IMR-90 (cell line): ENCODE measurements around the gene PRICKLE2. TPM values are rescaled to one million over a fixed set of nuclear protein-coding genes. Genes with fewer than 3 reads are reported as not detected.

ENCODE experiments used
- ATAC-seq: fragments of 200-7000 bp; cut with Tn5 transposase; 2 replicates; pipeline ENCODE4 v1.9.1; 2020; ENCODE audit warnings: low read depth, mild to moderate bottlenecking, moderate library complexity
- BruUV-seq: library from RNA; stranded (reverse); fragments of 400-500 nt; replicated peaks from 2 replicates; lab custom pipeline; 2021; lab: Mats Ljungman, UMichigan
- CTCF ChIA-PET: fragments of 300-600 bp; formaldehyde crosslinking; extraction: SDS; loops from one replicate; lab custom pipeline; 2021; ENCODE audit warnings: antibody characterized with exemption; lab: Yijun Ruan, JAX
- POLR2A ChIA-PET: fragments of 300-600 bp; sonication (Branson Sonifier 250); formaldehyde crosslinking; loops from one replicate; lab custom pipeline; 2022; ENCODE audit warnings: antibody characterized with exemption; ENCODE audit not compliant: unreplicated experiment; lab: Charles Lee
- DNase-seq: peaks from one replicate; pipeline ENCODE4 v3.0.0; 2013
- H2AFZ ChIP-seq: replicated peaks from 2 replicates; pipeline ENCODE3; 2013; ENCODE audit warnings: low read length, mild to moderate bottlenecking; ENCODE audit not compliant: poor library complexity
- H2AK5ac ChIP-seq: 2 replicates; pipeline ENCODE4 v1.6.1; 2013; ENCODE audit warnings: low read depth, low read length, inconsistent platforms
- H2AK9ac ChIP-seq: replicated peaks from 2 replicates; pipeline ENCODE3; 2013; ENCODE audit warnings: mild to moderate bottlenecking, low read depth, low read length, moderate library complexity; ENCODE audit not compliant: poor library complexity
- H2BK120ac ChIP-seq: 2 replicates; pipeline ENCODE4 v1.6.1; 2013; ENCODE audit warnings: low read depth, low read length, inconsistent platforms
- H2BK15ac ChIP-seq: 3 replicates; pipeline ENCODE4 v1.6.1; 2013; ENCODE audit warnings: low read depth, low read length, inconsistent platforms
- H2BK20ac ChIP-seq: 2 replicates; pipeline ENCODE4 v1.6.1; 2013; ENCODE audit warnings: low read depth, mild to moderate bottlenecking, inconsistent platforms, low read length, moderate library complexity
- H2BK5ac ChIP-seq: 2 replicates; pipeline ENCODE4 v1.6.1; 2013; ENCODE audit warnings: mild to moderate bottlenecking, low read depth, low read length, inconsistent platforms; ENCODE audit not compliant: poor library complexity, severe bottlenecking
- H3K14ac ChIP-seq: replicated peaks from 2 replicates; pipeline ENCODE4 v1.6.1; 2013; ENCODE audit warnings: low read depth, low read length, inconsistent platforms
- H3K18ac ChIP-seq: 2 replicates; pipeline ENCODE4 v1.6.1; 2013; ENCODE audit warnings: low read depth, low read length, control low read depth
- H3K23ac ChIP-seq: 2 replicates; pipeline ENCODE4 v1.6.1; 2013; ENCODE audit warnings: low read depth, low read length, inconsistent platforms
- H3K27ac ChIP-seq: 2 replicates; pipeline ENCODE4 v1.5.1; 2013; ENCODE audit warnings: mild to moderate bottlenecking, control low read depth, low read length; ENCODE audit not compliant: insufficient read depth
- H3K27me3 ChIP-seq: 2 replicates; pipeline ENCODE4 v1.6.1; 2013; ENCODE audit warnings: low read length; ENCODE audit not compliant: control insufficient read depth, insufficient read depth
- H3K36me3 ChIP-seq: 2 replicates; pipeline ENCODE4 v1.6.1; 2013; ENCODE audit warnings: low read length, mixed read lengths; ENCODE audit not compliant: control insufficient read depth, insufficient read depth
- H3K4ac ChIP-seq: 2 replicates; pipeline ENCODE4 v1.6.1; 2013; ENCODE audit warnings: low read depth, low read length, inconsistent platforms
- H3K4me1 ChIP-seq: 2 replicates; pipeline ENCODE4 v1.6.1; 2013; ENCODE audit warnings: low read length, mixed read lengths; ENCODE audit not compliant: control insufficient read depth, insufficient read depth
- H3K4me2 ChIP-seq: 2 replicates; pipeline ENCODE4 v1.6.1; 2013; ENCODE audit warnings: low read depth, mild to moderate bottlenecking, control low read depth, low read length, moderate library complexity
- H3K4me3 ChIP-seq: 2 replicates; pipeline ENCODE4 v1.5.1; 2013; ENCODE audit warnings: low read depth, mild to moderate bottlenecking, control low read depth, low read length, moderate library complexity; ENCODE audit not compliant: insufficient read depth
- H3K56ac ChIP-seq: 2 replicates; pipeline ENCODE4 v1.6.1; 2013; ENCODE audit warnings: low read length, inconsistent platforms; ENCODE audit not compliant: insufficient read depth; ENCODE audit errors: extremely low read depth
- H3K79me1 ChIP-seq, 2 experiments: 2 replicates each; pipeline ENCODE4 v1.6.1; 2013; ENCODE audit warnings: low read length in 2 of 2, inconsistent platforms in 1 of 2, low read depth in 1 of 2
- H3K9ac ChIP-seq: 2 replicates; pipeline ENCODE4 v1.6.1; 2013; ENCODE audit warnings: low read depth, low read length, control low read depth
- H3K9me1 ChIP-seq: 2 replicates; pipeline ENCODE4 v1.6.1; 2013; ENCODE audit warnings: low read length, inconsistent platforms; ENCODE audit not compliant: insufficient read depth
- H3K9me3 ChIP-seq: 2 replicates; pipeline ENCODE4 v1.6.1; 2013; ENCODE audit warnings: low read length; ENCODE audit not compliant: control insufficient read depth, insufficient read depth
- H4K20me1 ChIP-seq: 2 replicates; pipeline ENCODE4 v1.6.1; 2013; ENCODE audit warnings: low read length, inconsistent platforms; ENCODE audit not compliant: insufficient read depth
- H4K5ac ChIP-seq: 2 replicates; pipeline ENCODE4 v1.6.1; 2013; ENCODE audit warnings: mild to moderate bottlenecking, low read depth, low read length, control low read depth
- H4K8ac ChIP-seq, 2 experiments: 2 replicates each; pipeline ENCODE4 v1.6.1; 2013; ENCODE audit warnings: low read depth in 2 of 2, low read length in 2 of 2, control low read depth in 1 of 2, inconsistent platforms in 1 of 2
- H4K91ac ChIP-seq: 2 replicates; pipeline ENCODE4 v1.6.1; 2013; ENCODE audit warnings: low read depth, low read length, inconsistent platforms; ENCODE audit not compliant: insufficient read depth
- CEBPB ChIP-seq: IDR thresholded peaks from 2 replicates; pipeline ENCODE4 v1.6.1; 2012; ENCODE audit warnings: low read depth, low read length, improper control_type of control experiment
- MXI1 ChIP-seq: IDR thresholded peaks from 2 replicates; pipeline ENCODE4 v1.6.1; 2012; ENCODE audit warnings: low read depth, mild to moderate bottlenecking, low read length, moderate library complexity, borderline replicate concordance
- WGBS, 2 experiments: methylation state at CpG; one replicate each; pipeline versions ENCODE4 v1.1.5 to v1.1.7; 2013; ENCODE audit warnings: missing lambda C conversion rate in 2 of 2; ENCODE audit not compliant: insufficient read length in 1 of 2; ENCODE audit errors: extremely low coverage in 2 of 2; 5-methylcytosine and 5-hydroxymethylcytosine counted together
- dilution Hi-C: fragments of 300-500 bp; cut with HindIII; formaldehyde crosslinking; loops from one replicate; pipeline ENCODE4 v1.14.3; 2018; ENCODE audit warnings: low sequenced_read_pairs; ENCODE audit not compliant: unreplicated experiment
- in situ Hi-C: fragments of 300-500 bp; cut with MboI; formaldehyde crosslinking; loops from 3 replicates; pipeline ENCODE4 v1.14.3; 2019; ENCODE audit warnings: low sequenced_read_pairs, inconsistent platforms, mixed read lengths
- intact Hi-C: fragments of 100-400 bp; cut with micrococcal nuclease; formaldehyde crosslinking; loops from 2 replicates; pipeline ENCODE4 v1.10.0; 2022
- polyA plus RNA-seq, 3 experiments: library from polyadenylated mRNA; depleted of rRNA; stranded (reverse); fragments of >200 nt; gene quantifications; 2 replicates each; pipeline ENCODE4 v1.2.3, GENCODE V29; 2012; ENCODE audit warnings: low replicate concordance in 1 of 3
- total RNA-seq: library from RNA; depleted of rRNA; stranded (reverse); fragments of >200 nt; gene quantifications from 2 replicates; pipeline ENCODE4 v1.2.3, GENCODE V29; 2012

The PRICKLE2 gene
- total and polyA plus RNA-seq, 2 of the 4 experiments (the other 2 are of a cell fraction) = 4.1 to 14.2 TPM

GRCh38 chr3:64074060-64074459, 151.2 kb downstream of the PRICKLE2 start:
- Histone ChIP-seq H3K4me2 (no peak overlapping the region), H3K27me3 (no peaks in the 10 kb centered on the region; the same call in 1 of the 2 replicates), H3K4me3 (no peak overlapping the region), H3K4me1 (peaks cover 3% of the 10 kb centered on the region; the same call in 1 of the 2 replicates), H4K8ac (peak overlapping the region in 1 of 2 experiments; percentile 33; a peak in 1 of 4 replicates), H3K4ac (no peak overlapping the region), H3K56ac (no peak overlapping the region), H3K14ac (peak overlapping the region; percentile 19; the same call in 1 of the 2 replicates), H3K18ac (no peak overlapping the region), H3K79me1 (no peaks in the 10 kb centered on the region), H2AFZ (no peak overlapping the region), H3K9me3 (peaks cover 2% of the 10 kb centered on the region; the same call in 1 of the 2 replicates), H2AK9ac (no peak overlapping the region), H4K91ac (no peak overlapping the region), H3K23ac (no peak overlapping the region), H4K20me1 (no peaks in the 10 kb centered on the region), H3K9ac (no peak overlapping the region), H2BK120ac (0 out of 2 replicates have a peak overlapping the region, but pooled peaks have one; percentile 5), H4K5ac (no peak overlapping the region), H2AK5ac (no peak overlapping the region), H3K9me1 (no peaks in the 10 kb centered on the region; the same call in 1 of the 2 replicates), H2BK5ac (no peak overlapping the region), H3K27ac (peak overlapping the region; percentile 3; the same call in 1 of the 2 replicates), H2BK15ac (no peak overlapping the region), H3K36me3 (no peaks in the 10 kb centered on the region), H2BK20ac (no peak overlapping the region)
- BruUV-seq = no TSS peak
- dilution Hi-C loops = no loop called here
- ChIA-PET POLR2A (interaction anchor here (0.6 kb wide), 1 partner anchor 16 kb away, joined by 20 read pairs; no protein-coding TSS in a partner anchor), CTCF (interaction anchor here (0.7 to 1.0 kb wide), 3 partner anchors 11 to 142 kb away, joined by 3 read pairs; no protein-coding TSS in a partner anchor)
- in situ Hi-C loops = no loop called here
- intact Hi-C loops = no loop called here
- WGBS, 2 experiments = no CpG with 5 or more reads among the region's 3 CpGs
- DNase-seq (peak; percentile 79), ATAC-seq (peak; percentile 61)
- TF ChIP-seq CEBPB = peak; percentile 57; the same call in 1 of the 2 replicates
- TF ChIP-seq MXI1 = no peak
